Myocyte (in vitro differentiated cells): ENCODE results near the gene RNF135. TPM values are rescaled to one million over a fixed set of nuclear protein-coding genes. Genes with fewer than 3 reads are reported as not detected.
A peak's percentile ranks its signal among the peaks of the same experiment; 100 is the strongest.
"Not testable (repeated sequence)": the region's sequence is repeated elsewhere in the genome, so short reads cannot be mapped to it uniquely, and the experiment has no call there.

Experiments
- DNase-seq: peaks from one replicate; pipeline ENCODE4 v3.0.0-alpha.2; 2012; ENCODE audit warnings: low read depth
- polyA plus RNA-seq: library from polyadenylated mRNA; unstranded; fragments of >200 nt; gene quantifications from one replicate; pipeline ENCODE4 v1.2.1, GENCODE V29; 2012; ENCODE audit warnings: missing spikeins
- total RNA-seq: library from RNA; depleted of rRNA; stranded (reverse); fragments of >200 nt; gene quantifications from 2 replicates; pipeline ENCODE4 v1.2.3, GENCODE V29; 2014

RNF135 gene
- 7.8 and 10.2 TPM in 2 replicates for total RNA-seq
- polyA plus RNA-seq: 13.6 TPM

- DNase-seq: peak; percentile 89
These were observed at the start of gene RNF135 for GRCh38 chr17:30970831-30971567. Gene RNF135, plus strand, starts transcription at chr17:30971039. Its CDS starts 35 bp downstream, at chr17:30971074.

GRCh38 chr17:30921544-30922196, 49.2 kb upstream of the RNF135 start, which contains the start of gene ADAP2:
Gene ADAP2, plus strand, starts transcription at chr17:30921945. Its CDS starts 70 bp downstream, at chr17:30922015.
- DNase-seq: no peak

- DNase-seq: no peak
These were observed 48.4 kb upstream of the RNF135 start for GRCh38 chr17:30922235-30923030.

GRCh38 chr17:30924341-30924740, 46.5 kb upstream of the RNF135 start:
- DNase-seq: no peak

- no peak for DNase-seq
These were observed 44.3 kb upstream of the RNF135 start for GRCh38 chr17:30926516-30926915.

- no peak for DNase-seq
These were observed 43.1 kb upstream of the RNF135 start for GRCh38 chr17:30927756-30928155.

GRCh38 chr17:30928584-30928983, 42.3 kb upstream of the RNF135 start:
- DNase-seq: no peak

- no peak for DNase-seq
These were observed 41.7 kb upstream of the RNF135 start for GRCh38 chr17:30929081-30929633.

GRCh38 chr17:30929861-30930260, 41.0 kb upstream of the RNF135 start:
- not testable (repeated sequence) for DNase-seq

GRCh38 chr17:30930495-30930894, 40.3 kb upstream of the RNF135 start:
- no peak for DNase-seq

GRCh38 chr17:30931582-30931981, 39.3 kb upstream of the RNF135 start:
- DNase-seq: not testable (repeated sequence)

- DNase-seq: no peak
These were observed 36.9 kb upstream of the RNF135 start for GRCh38 chr17:30933966-30934365.

- no peak for DNase-seq
These were observed 31.7 kb upstream of the RNF135 start for GRCh38 chr17:30939051-30939689.

- no peak for DNase-seq
These were observed 28.3 kb upstream of the RNF135 start for GRCh38 chr17:30942308-30943079.

- no peak for DNase-seq
These were observed 23.0 kb upstream of the RNF135 start for GRCh38 chr17:30947796-30948195.

- DNase-seq: no peak
These were observed 20.6 kb upstream of the RNF135 start for GRCh38 chr17:30950189-30950588.

GRCh38 chr17:30950669-30951399, 20.0 kb upstream of the RNF135 start:
- peak; percentile 70 for DNase-seq

- DNase-seq: no peak
These were observed 18.0 kb upstream of the RNF135 start for GRCh38 chr17:30952638-30953393.
